GM12892 (cell line): ENCODE measurements around the gene SPPL2B.

Experiments
- POLR2A ChIP-seq: IDR thresholded peaks from 2 replicates; pipeline ENCODE4 v1.6.1; 2011; ENCODE audit warnings: low read depth, low read length, control low read depth
- TAF1 ChIP-seq: IDR thresholded peaks from 2 replicates; pipeline ENCODE4 v1.6.1; 2011; ENCODE audit warnings: low read depth, mild to moderate bottlenecking, control low read depth, low read length, borderline replicate concordance

DNA sequence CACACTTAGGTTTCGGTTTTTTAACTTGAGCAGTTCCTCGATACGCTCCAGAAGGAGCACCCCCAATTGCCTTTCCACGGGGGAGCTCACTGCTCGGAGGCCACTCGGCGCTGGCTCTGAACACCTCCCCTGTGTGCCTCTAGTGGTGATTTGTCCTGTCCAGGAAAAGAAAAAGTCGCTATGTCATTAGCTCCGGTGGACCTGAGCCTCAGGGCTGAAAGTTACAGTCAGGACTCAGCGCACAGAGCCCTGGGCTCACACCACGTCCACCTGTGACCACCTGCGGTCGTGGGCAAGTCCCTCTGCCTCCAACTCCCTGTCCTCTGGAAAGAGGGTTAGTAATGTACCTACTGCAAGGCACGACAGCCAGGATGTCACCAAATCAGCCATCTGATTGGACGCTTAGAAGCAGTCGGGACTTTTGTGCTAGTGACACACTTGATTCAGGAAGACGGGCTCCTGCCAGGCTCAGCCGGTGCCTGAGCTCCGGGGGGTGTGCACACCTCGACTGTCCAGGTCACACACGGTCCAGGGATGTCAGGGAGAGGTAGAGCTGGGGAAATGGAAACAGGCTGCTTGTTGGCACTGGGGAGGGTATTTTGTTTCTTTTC is 27.7 kb downstream of the SPPL2B start:
- TF ChIP-seq TAF1 (no peak), POLR2A (no peak)
